Gastroesophageal sphincter (tissue), 3 donors: Measurements from ENCODE around the gene ULK4.
"Not testable (repeated sequence)": the region's sequence is repeated elsewhere in the genome, so short reads cannot be mapped to it uniquely, and the experiment has no call there.

Source experiments
- CTCF ChIP-seq, 4 experiments: fragments of 200-600 bp in 2 of 4; fragments of 450-650 bp in 2 of 4; sonication (generic) in 1 of 4; IDR thresholded peaks; one replicate each; pipeline ENCODE4 v1.5.1; 2017 to 2019; ENCODE audit warnings: antibody characterized with exemption in 4 of 4, mild to moderate bottlenecking in 2 of 4, moderate library complexity in 2 of 4
- POLR2A ChIP-seq, 2 donors: fragments of 450-650 bp; IDR thresholded peaks; one replicate each; pipeline ENCODE4 v1.6.1; 2017; ENCODE audit warnings: antibody characterized with exemption in 2 of 2, mild to moderate bottlenecking in 2 of 2, moderate library complexity in 1 of 2
- POLR2AphosphoS5 ChIP-seq: sonication (generic); formaldehyde crosslinking; IDR thresholded peaks from one replicate; pipeline ENCODE4 v1.6.1; 2017; ENCODE audit warnings: antibody characterized with exemption

GRCh38 chr3:41284934-41285333 lies 677.0 kb downstream of the ULK4 start:
- not testable (repeated sequence) for TF ChIP-seq CTCF (IDR thresholded peaks at IDR 0.05); POLR2A (IDR thresholded peaks at IDR 0.05); POLR2AphosphoS5
